Inferior parietal cortex (tissue), 1 donor: ENCODE measurements around the gene FOXP3.
"Not testable (repeated sequence)": the region's sequence is repeated elsewhere in the genome, so short reads cannot be mapped to it uniquely, and the experiment has no call there.

Source experiments
- DNase-seq: peaks from one replicate; pipeline ENCODE4 v3.0.0-alpha.2; 2016; ENCODE audit errors: extremely low spot score

Gene FOXP3, protein sequence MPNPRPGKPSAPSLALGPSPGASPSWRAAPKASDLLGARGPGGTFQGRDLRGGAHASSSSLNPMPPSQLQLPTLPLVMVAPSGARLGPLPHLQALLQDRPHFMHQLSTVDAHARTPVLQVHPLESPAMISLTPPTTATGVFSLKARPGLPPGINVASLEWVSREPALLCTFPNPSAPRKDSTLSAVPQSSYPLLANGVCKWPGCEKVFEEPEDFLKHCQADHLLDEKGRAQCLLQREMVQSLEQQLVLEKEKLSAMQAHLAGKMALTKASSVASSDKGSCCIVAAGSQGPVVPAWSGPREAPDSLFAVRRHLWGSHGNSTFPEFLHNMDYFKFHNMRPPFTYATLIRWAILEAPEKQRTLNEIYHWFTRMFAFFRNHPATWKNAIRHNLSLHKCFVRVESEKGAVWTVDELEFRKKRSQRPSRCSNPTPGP

GRCh38 chrX:49264460-49264859 lies at the start of gene FOXP3:
Gene FOXP3, minus strand, starts transcription at chrX:49264710. Its CDS starts 6,205 bp downstream, at chrX:49258505.
- no peak for DNase-seq

DNA sequence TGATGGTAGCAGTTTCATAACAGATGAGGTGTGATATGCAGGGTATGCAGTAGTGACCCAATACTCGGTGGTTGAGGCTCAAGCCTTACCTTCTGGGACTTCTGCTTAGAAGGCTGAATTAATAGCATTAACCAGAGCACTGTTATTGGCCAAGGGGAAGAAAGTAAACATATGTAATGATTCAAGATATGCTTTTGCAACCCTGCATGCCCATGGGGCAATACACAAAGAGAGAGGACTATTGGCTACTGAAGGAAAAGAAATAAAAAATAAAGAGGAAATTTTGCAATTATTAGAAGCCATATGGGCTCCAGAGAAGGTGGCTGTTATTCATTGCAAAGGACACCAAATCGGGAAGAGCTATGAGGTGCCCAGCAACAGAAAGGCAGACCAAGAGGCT lies 47.7 kb upstream of the FOXP3 start:
- DNase-seq, result no peak

DNA sequence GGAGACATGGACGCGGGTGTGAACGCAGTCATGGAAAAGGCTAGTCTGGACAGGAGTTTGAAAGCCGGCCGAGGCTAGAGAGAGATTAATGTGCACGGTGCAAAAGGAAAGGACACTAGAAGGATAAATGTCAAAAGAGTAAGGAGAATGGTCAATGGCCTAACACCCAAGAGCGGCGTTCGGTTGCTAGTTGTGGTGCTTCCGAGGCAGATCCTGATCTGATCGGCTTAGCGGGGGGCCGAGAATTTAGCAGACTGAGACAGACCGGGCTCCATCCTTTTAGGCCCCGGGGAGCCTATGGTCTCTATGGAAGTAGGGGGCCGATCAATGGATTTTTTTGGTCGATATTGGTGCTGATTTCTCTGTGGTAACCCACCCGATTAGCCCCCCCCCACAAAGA lies 45.9 kb upstream of the FOXP3 start:
- no peak for DNase-seq

DNA sequence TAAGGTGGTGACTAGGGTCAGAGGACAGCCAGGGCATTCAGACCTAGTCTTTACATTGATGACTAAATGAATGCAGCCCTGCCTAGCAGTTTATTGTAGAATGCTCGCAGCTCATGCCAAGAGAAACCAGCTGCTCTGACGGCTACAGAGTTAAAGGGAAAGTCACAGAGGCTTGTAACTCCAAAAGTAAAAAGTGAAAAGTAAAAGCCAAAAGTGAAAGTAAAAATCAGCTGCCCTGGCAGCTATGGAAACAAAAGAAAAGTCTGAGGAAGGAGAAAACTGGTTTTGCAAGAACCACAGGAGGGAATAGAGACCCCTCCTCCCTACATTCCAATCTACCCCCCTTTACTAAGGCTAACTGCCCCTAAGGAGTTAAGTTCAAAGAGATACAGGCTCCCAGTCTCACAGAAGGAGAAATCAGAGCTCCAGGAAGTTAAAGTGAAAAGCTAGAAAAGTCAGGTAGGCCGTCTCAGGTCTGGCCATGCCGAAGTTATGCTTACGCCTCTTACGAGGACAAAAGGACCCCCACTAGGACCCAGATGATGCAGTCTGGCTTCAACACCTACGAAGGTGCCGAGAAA lies 45.0 kb upstream of the FOXP3 start:
- DNase-seq, result no peak

- DNase-seq, result no peak
Observed at GRCh38 chrX:49308604-49309269, 44.2 kb upstream of the FOXP3 start.

DNA sequence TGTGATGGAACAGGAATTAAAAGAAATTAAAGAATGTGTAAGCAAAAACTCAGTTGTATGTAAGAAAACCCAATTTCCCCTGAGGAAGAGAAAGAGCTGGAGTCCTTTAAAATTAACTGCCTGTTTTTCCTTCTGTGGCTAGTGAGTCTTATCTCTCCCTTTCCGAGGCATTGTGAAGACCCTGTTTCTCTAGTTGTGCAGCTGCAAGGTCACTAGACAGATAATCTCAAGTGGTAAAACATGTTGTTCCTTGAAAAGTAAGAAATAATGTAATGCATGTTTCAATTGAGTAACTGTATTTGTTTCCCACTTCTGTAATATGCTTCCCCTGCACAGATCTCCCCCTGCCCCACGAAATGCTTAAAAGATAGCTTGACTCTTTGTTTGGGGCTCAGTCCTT lies 43.3 kb upstream of the FOXP3 start:
- not testable (repeated sequence) for DNase-seq

DNA sequence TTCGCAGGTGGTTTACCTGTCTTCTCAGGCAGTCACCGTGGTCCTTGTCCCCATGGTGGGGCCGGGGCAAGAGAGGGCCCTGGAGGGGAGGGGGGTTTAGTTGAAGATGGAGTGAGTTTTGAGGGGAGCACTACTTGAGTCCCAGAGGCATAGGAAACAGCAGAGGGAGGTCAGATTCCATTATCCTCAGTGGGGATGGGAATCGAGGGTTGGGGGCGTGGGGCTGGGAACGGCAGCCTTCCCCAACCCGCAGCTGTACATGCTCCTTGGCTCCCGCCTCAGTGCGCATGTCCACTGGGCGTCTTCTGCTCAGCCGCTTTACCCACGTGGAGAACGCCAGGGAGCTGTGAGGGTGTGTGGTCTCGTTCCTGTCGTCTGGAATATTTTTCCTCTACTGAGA lies 38.8 kb upstream of the FOXP3 start, which contains the start of gene GAGE10:
Gene GAGE10, plus strand, starts transcription at position 301 of the 400 bp plus-strand sequence. CDS start 1,214 bp downstream, outside the sequence.
- no peak for DNase-seq

DNA sequence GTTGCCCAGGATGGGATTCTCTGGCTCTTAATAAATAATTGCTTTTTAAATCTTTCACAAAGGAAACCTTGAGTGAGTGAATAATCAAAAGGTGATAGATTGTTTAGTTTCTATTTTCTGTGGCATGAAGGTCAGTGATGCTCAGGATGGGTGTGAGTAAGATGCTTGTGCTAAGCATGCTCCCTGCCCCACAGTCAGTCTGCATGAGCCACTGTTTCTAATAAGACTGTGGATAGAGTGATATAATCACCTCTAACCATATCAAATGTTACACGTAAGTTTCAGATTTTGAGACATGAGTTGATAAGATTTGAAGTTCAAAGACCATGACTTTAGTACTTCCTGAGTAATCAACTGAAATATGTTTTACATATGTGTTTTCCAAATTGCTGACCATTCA lies 36.2 kb upstream of the FOXP3 start:
- DNase-seq, result no peak

GRCh38 chrX:49299293-49299692 lies 34.8 kb upstream of the FOXP3 start:
- DNase-seq, result not testable (repeated sequence)

- no peak for DNase-seq
Observed at GRCh38 chrX:49292400-49293362, 28.2 kb upstream of the FOXP3 start.

GRCh38 chrX:49291615-49292337 lies 27.3 kb upstream of the FOXP3 start:
- peak; percentile 65 for DNase-seq

GRCh38 chrX:49290215-49290614 lies 25.7 kb upstream of the FOXP3 start:
- no peak for DNase-seq

DNA sequence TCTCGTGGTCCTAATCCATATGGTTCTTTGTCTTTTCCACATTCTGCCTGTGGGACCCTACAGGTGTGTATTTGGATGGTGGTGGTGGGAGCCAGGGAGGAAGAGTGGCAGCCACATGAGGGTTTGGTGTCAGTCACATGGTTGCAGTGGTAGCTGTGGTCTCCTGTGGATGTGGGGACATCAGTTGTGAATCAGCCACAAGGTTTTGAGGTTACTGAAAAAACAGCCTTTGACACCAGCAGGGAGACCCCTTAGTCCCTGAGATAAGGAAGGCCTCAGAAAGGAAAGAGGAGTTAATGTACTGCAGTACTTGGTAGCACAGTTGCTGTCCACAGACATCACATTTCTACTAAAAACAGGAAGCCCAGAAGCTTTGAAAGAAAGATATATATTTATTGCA lies 23.2 kb upstream of the FOXP3 start:
- no peak for DNase-seq

DNA sequence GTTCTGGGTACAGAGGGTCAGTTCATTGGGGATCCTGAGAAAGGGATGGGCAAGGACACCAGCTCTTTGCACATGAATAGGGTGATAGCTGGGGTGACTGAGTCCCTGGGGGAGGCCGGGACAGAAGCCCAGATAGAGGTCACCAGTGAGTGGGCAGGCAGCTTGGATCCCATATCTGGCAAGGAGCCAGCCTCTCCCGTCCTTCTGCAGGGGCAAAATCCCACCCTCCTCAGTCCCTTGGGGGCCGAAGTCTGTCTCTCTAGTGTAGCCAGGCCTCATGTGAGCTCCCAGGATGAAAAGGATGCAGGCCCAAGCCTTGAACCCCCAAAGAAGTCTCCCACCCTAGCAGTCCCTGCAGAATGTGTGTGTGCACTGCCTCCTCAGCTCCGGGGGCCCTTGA lies 22.1 kb upstream of the FOXP3 start:
- DNase-seq, result no peak

DNA sequence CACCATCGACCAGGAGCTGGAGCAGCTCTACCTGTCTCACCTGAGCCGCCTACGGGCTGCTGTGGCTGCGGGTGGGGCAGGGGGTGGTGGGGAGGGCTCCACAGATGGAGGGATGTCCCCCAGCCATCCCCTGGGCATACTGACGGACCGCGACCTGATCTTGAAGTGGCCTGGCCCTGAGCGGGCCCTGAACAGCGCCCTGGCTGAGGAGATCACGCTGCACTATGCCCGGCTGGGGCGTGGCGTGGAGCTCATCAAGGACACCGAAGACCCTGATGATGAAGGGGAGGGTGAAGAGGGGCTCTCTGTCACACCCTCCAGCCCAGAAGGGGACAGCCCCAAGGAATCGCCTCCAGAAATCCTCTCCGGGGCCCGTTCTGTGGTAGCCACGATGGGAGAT lies 21.6 kb upstream of the FOXP3 start:
- no peak for DNase-seq

- no peak for DNase-seq
Observed at GRCh38 chrX:49284212-49284611, 19.7 kb upstream of the FOXP3 start.

GRCh38 chrX:49282647-49283011 lies 18.1 kb upstream of the FOXP3 start:
- DNase-seq, result peak; percentile 19

- no peak for DNase-seq
Observed at GRCh38 chrX:49278081-49278480, 13.6 kb upstream of the FOXP3 start.

GRCh38 chrX:49277535-49277830 lies 13.0 kb upstream of the FOXP3 start:
- no peak for DNase-seq

DNA sequence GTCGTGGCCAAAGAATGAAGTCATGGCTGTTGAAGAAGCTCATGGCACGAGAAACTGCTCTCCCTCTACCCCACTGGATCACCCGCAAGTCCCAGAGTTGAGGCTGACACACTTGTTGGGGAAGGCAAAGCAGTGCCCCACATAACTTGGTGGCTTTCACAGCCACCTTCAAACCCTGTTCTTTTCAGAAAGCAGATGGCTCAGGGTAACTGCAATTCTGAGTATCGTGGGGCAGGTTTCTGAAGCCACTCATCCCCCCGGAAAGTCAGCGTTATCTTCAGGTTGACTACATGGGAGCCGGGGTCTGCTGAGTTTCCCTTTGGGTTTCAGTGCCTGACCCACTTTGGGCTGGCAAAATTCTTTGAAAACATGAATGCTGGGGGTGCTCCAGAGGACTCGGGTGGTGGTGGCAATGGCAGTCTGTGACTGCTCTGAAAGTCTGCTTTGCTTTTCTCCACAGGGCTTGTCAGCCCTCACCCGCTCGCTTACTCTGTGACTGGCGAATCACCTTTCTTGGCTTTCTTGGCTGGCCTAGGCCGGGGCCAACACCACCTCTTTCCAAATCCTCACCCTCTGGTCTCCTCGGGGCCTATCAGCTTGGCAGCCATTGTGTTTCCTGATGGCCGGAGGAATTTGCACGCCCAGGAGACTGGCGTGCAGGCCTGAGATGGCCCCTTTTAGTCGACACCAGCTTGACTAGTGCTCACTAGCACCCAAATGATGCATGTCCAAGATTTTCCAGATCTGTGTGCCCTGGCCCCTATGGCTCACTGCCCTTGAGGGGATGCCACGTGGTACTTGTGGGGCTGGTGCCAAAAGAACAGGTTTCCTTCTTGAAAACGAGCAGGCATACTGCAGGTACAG lies 12.4 kb upstream of the FOXP3 start:
- DNase-seq, result no peak
